SU-DHL-6 (cell line): ENCODE data around the gene GABRB3.

Experiments used
- H2AFZ ChIP-seq: fragments of 200-600 bp; sonication (generic); 2 replicates; pipeline ENCODE4 v1.6.1; 2014; ENCODE audit warnings: low read depth, mild to moderate bottlenecking, moderate library complexity, mixed read lengths, antibody characterized with exemption, low read length; ENCODE audit not compliant: severe bottlenecking
- H3F3A ChIP-seq: fragments of 200-600 bp; shearing (Covaris generic); 2 replicates; pipeline ENCODE4 v1.6.0; 2016; ENCODE audit warnings: antibody characterized with exemption, mild to moderate bottlenecking; ENCODE audit not compliant: insufficient read depth
- H3K27ac ChIP-seq: fragments of 200-600 bp; sonication (generic); 2 replicates; pipeline ENCODE4 v1.5.1; 2016; ENCODE audit warnings: low read depth, mild to moderate bottlenecking, low read length, moderate library complexity, mixed read lengths
- H3K27me3 ChIP-seq: fragments of 200-600 bp; sonication (generic), shearing (Covaris generic); 2 replicates; pipeline ENCODE4 v1.6.0; 2014; ENCODE audit warnings: mild to moderate bottlenecking, low read length
- H3K36me3 ChIP-seq: fragments of 200-600 bp; sonication (generic); 2 replicates; pipeline ENCODE4 v1.6.1; 2014; ENCODE audit warnings: mild to moderate bottlenecking, low read length, mixed read lengths
- H3K4me2 ChIP-seq: fragments of 300-600, 200-600 bp; shearing (Covaris generic), sonication (generic); 2 replicates; pipeline ENCODE4 v1.6.0; 2014; ENCODE audit warnings: low read length, low read depth, mild to moderate bottlenecking; ENCODE audit not compliant: poor library complexity, severe bottlenecking
- H3K4me3 ChIP-seq: fragments of 200-600 bp; sonication (generic); 2 replicates; pipeline ENCODE4 v1.5.1; 2014; ENCODE audit warnings: antibody characterized with exemption, low read length, mild to moderate bottlenecking, mixed read lengths; ENCODE audit not compliant: insufficient read depth, poor library complexity, severe bottlenecking
- H3K79me2 ChIP-seq: fragments of 200-600 bp; sonication (generic); 2 replicates; pipeline ENCODE4 v1.6.1; 2014; ENCODE audit warnings: mild to moderate bottlenecking, low read length, moderate library complexity; ENCODE audit not compliant: insufficient read depth
- H3K9ac ChIP-seq: fragments of 200-600 bp; sonication (generic); 2 replicates; pipeline ENCODE4 v1.7.0; 2014; ENCODE audit warnings: mild to moderate bottlenecking, low read length
- H3K9me2 ChIP-seq: fragments of 200-600 bp; sonication (generic); replicated peaks from 2 replicates; pipeline ENCODE4 v1.6.1; 2014; ENCODE audit warnings: low read length; ENCODE audit not compliant: insufficient read depth
- H3K9me3 ChIP-seq: fragments of 200-600 bp; sonication (generic); 2 replicates; pipeline ENCODE4 v1.6.1; 2014; ENCODE audit warnings: low read length, mixed read lengths; ENCODE audit not compliant: insufficient read depth
- H4K20me1 ChIP-seq: fragments of 200-600 bp; sonication (generic); 2 replicates; pipeline ENCODE4 v1.6.1; 2014; ENCODE audit warnings: low read depth, mild to moderate bottlenecking, antibody characterized with exemption, low read length, moderate library complexity, mixed read lengths
- EZH2phosphoT487 ChIP-seq: fragments of 200-600 bp; sonication (generic), shearing (Covaris generic); conservative IDR thresholded peaks from 2 replicates; pipeline ENCODE4 v1.6.1; 2018; ENCODE audit warnings: mild to moderate bottlenecking, antibody characterized with exemption, low read length, moderate library complexity, mixed read lengths
- TF ChIP-seq, protein P1 (sequence below): fragments of 200-600 bp; sonication (generic); IDR thresholded peaks from one replicate; pipeline ENCODE4 v1.5.1; 2017; ENCODE audit warnings: antibody characterized with exemption, mild to moderate bottlenecking, low read length, moderate library complexity; ENCODE audit not compliant: insufficient read depth, poor library complexity, severe bottlenecking

The GABRB3 gene

DNA sequence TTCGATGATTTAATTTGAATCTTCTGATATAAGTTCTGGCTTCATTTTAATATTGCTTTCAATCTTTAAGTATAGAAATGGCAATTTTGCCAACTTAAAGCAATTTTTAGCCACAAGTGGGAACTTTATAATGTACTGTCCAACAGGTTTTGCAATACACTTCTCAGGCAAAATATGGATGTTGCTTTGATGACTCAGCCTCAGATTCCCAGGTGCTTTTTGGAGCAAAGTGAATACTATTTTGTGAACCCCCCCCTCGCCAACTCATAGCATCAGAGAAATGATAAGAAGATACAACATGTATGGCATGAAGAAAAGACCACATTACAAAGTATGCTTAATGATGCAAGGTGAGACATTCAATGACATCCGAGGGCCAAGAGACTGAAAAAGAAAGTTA is 158.1 kb downstream of the GABRB3 start:
- Histone ChIP-seq H3K79me2 (no peaks in the 10 kb centered on the region), H3K4me3 (no peak overlapping the region), H3F3A (no peaks in the 10 kb centered on the region), H3K36me3 (peaks cover 17% of the 10 kb centered on the region), H2AFZ (no peak overlapping the region), H3K9me2 (no peaks in the 10 kb centered on the region), H3K27me3 (no peaks in the 10 kb centered on the region), H4K20me1 (no peaks in the 10 kb centered on the region), H3K9me3 (peaks cover 16% of the 10 kb centered on the region; the same call in 1 of the 2 replicates), H3K4me2 (no peak overlapping the region), H3K9ac (no peak overlapping the region), H3K27ac (no peak overlapping the region)
- TF ChIP-seq, protein P1, sequence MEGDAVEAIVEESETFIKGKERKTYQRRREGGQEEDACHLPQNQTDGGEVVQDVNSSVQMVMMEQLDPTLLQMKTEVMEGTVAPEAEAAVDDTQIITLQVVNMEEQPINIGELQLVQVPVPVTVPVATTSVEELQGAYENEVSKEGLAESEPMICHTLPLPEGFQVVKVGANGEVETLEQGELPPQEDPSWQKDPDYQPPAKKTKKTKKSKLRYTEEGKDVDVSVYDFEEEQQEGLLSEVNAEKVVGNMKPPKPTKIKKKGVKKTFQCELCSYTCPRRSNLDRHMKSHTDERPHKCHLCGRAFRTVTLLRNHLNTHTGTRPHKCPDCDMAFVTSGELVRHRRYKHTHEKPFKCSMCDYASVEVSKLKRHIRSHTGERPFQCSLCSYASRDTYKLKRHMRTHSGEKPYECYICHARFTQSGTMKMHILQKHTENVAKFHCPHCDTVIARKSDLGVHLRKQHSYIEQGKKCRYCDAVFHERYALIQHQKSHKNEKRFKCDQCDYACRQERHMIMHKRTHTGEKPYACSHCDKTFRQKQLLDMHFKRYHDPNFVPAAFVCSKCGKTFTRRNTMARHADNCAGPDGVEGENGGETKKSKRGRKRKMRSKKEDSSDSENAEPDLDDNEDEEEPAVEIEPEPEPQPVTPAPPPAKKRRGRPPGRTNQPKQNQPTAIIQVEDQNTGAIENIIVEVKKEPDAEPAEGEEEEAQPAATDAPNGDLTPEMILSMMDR: no peak
- no peak for TF ChIP-seq EZH2phosphoT487

DNA sequence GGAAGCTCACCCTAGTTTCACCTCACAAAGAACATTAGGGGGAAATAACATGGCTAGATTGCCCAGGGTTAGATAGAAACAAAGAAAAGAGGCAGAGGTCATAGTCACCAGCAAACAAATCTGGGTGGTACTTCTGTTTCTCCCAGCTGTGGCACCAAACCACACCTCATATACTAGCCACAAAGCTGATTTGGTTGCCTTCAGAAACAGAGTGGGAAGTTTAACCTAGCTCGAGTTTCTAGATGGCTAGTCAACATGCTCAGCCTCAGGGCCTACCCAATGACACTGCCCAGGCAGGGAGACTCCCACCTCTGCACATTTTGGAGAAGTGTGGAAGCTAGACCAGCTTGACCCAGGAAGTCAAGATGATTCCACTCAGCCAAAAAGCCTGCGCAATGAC is 174.2 kb downstream of the GABRB3 start:
- Histone ChIP-seq H3K4me2 (no peak overlapping the region), H3K4me3 (no peak overlapping the region)

DNA sequence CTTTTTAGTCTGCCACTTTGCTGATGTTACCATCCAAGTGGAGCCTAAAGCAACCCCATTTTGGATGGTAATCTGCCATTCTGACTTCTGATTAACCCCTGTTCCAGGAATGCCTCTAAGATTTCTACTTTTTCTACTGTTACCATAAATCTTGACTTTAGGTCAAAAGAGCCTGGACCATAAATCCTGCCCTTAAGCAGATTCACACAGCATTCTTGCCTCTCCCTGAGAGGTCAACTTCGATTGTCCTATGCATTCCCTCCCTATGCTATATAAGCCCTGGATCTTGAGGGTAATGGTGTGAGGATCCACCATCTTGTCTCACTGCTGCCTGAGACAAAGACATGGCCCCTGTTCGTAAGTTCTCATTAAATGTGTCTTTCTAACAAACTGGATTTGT is 177.3 kb downstream of the GABRB3 start:
- H3K27me3 ChIP-seq: no peaks in the 10 kb centered on the region
- no peaks in the 10 kb centered on the region for H3K9me2 ChIP-seq
- 0 out of 2 replicates have a peak, but pooled peaks cover 3% of the 10 kb centered on the region for H3K36me3 ChIP-seq
- H3K4me3 ChIP-seq: no peak overlapping the region
- H2AFZ ChIP-seq: no peak overlapping the region
- TF ChIP-seq, protein P1: no peak
- no peak for TF ChIP-seq EZH2phosphoT487
- H3K9me3 ChIP-seq: no peaks in the 10 kb centered on the region
- H3K9ac ChIP-seq: no peak overlapping the region
- no peaks in the 10 kb centered on the region for H3F3A ChIP-seq
- peaks cover 5% of the 10 kb centered on the region; the same call in 1 of the 2 replicates for H3K79me2 ChIP-seq
- H3K27ac ChIP-seq: no peak overlapping the region
- no peaks in the 10 kb centered on the region for H4K20me1 ChIP-seq
- H3K4me2 ChIP-seq: no peak overlapping the region

More for the DNA sequence above, 174.2 kb downstream of the GABRB3 start:
- Histone ChIP-seq H3K79me2 (peaks cover 5% of the 10 kb centered on the region; the same call in 1 of the 2 replicates), H3K36me3 (peaks cover 14% of the 10 kb centered on the region; the same call in 1 of the 2 replicates), H3K27me3 (no peaks in the 10 kb centered on the region), H3K9me2 (no peaks in the 10 kb centered on the region), H2AFZ (no peak overlapping the region), H3K27ac (no peak overlapping the region), H3K9me3 (no peaks in the 10 kb centered on the region; the same call in 1 of the 2 replicates), H3K9ac (no peak overlapping the region), H3F3A (no peaks in the 10 kb centered on the region), H4K20me1 (no peaks in the 10 kb centered on the region)
- TF ChIP-seq EZH2phosphoT487: no peak
- TF ChIP-seq, protein P1: no peak
